IMR-90 (cell line): ENCODE data around the gene AANAT. TPM values are rescaled to one million over a fixed set of nuclear protein-coding genes. Genes with fewer than 3 reads are reported as not detected.
A peak's percentile ranks its signal among the peaks of the same experiment; 100 is the strongest.

Experiments used
- ATAC-seq: fragments of 200-7000 bp; cut with Tn5 transposase; 2 replicates; pipeline ENCODE4 v1.9.1; 2020; ENCODE audit warnings: low read depth, mild to moderate bottlenecking, moderate library complexity
- BruUV-seq: library from RNA; stranded (reverse); fragments of 400-500 nt; replicated peaks from 2 replicates; lab custom pipeline; 2021; lab: Mats Ljungman, UMichigan
- CTCF ChIA-PET: fragments of 300-600 bp; formaldehyde crosslinking; extraction: SDS; loops from one replicate; lab custom pipeline; 2021; ENCODE audit warnings: antibody characterized with exemption; lab: Yijun Ruan, JAX
- POLR2A ChIA-PET: fragments of 300-600 bp; sonication (Branson Sonifier 250); formaldehyde crosslinking; loops from one replicate; lab custom pipeline; 2022; ENCODE audit warnings: antibody characterized with exemption; ENCODE audit not compliant: unreplicated experiment; lab: Charles Lee
- DNase-seq: peaks from one replicate; pipeline ENCODE4 v3.0.0; 2013
- H2AFZ ChIP-seq: replicated peaks from 2 replicates; pipeline ENCODE3; 2013; ENCODE audit warnings: low read length, mild to moderate bottlenecking; ENCODE audit not compliant: poor library complexity
- H2AK5ac ChIP-seq: 2 replicates; pipeline ENCODE4 v1.6.1; 2013; ENCODE audit warnings: low read depth, low read length, inconsistent platforms
- H2AK9ac ChIP-seq: replicated peaks from 2 replicates; pipeline ENCODE3; 2013; ENCODE audit warnings: mild to moderate bottlenecking, low read depth, low read length, moderate library complexity; ENCODE audit not compliant: poor library complexity
- H2BK120ac ChIP-seq: 2 replicates; pipeline ENCODE4 v1.6.1; 2013; ENCODE audit warnings: low read depth, low read length, inconsistent platforms
- H2BK15ac ChIP-seq: 3 replicates; pipeline ENCODE4 v1.6.1; 2013; ENCODE audit warnings: low read depth, low read length, inconsistent platforms
- H2BK20ac ChIP-seq: 2 replicates; pipeline ENCODE4 v1.6.1; 2013; ENCODE audit warnings: low read depth, mild to moderate bottlenecking, inconsistent platforms, low read length, moderate library complexity
- H2BK5ac ChIP-seq: 2 replicates; pipeline ENCODE4 v1.6.1; 2013; ENCODE audit warnings: mild to moderate bottlenecking, low read depth, low read length, inconsistent platforms; ENCODE audit not compliant: poor library complexity, severe bottlenecking
- H3K14ac ChIP-seq: replicated peaks from 2 replicates; pipeline ENCODE4 v1.6.1; 2013; ENCODE audit warnings: low read depth, low read length, inconsistent platforms
- H3K18ac ChIP-seq: 2 replicates; pipeline ENCODE4 v1.6.1; 2013; ENCODE audit warnings: low read depth, low read length, control low read depth
- H3K23ac ChIP-seq: 2 replicates; pipeline ENCODE4 v1.6.1; 2013; ENCODE audit warnings: low read depth, low read length, inconsistent platforms
- H3K27ac ChIP-seq: 2 replicates; pipeline ENCODE4 v1.5.1; 2013; ENCODE audit warnings: mild to moderate bottlenecking, control low read depth, low read length; ENCODE audit not compliant: insufficient read depth
- H3K27me3 ChIP-seq: 2 replicates; pipeline ENCODE4 v1.6.1; 2013; ENCODE audit warnings: low read length; ENCODE audit not compliant: control insufficient read depth, insufficient read depth
- H3K36me3 ChIP-seq: 2 replicates; pipeline ENCODE4 v1.6.1; 2013; ENCODE audit warnings: low read length, mixed read lengths; ENCODE audit not compliant: control insufficient read depth, insufficient read depth
- H3K4ac ChIP-seq: 2 replicates; pipeline ENCODE4 v1.6.1; 2013; ENCODE audit warnings: low read depth, low read length, inconsistent platforms
- H3K4me1 ChIP-seq: 2 replicates; pipeline ENCODE4 v1.6.1; 2013; ENCODE audit warnings: low read length, mixed read lengths; ENCODE audit not compliant: control insufficient read depth, insufficient read depth
- H3K4me2 ChIP-seq: 2 replicates; pipeline ENCODE4 v1.6.1; 2013; ENCODE audit warnings: low read depth, mild to moderate bottlenecking, control low read depth, low read length, moderate library complexity
- H3K4me3 ChIP-seq: 2 replicates; pipeline ENCODE4 v1.5.1; 2013; ENCODE audit warnings: low read depth, mild to moderate bottlenecking, control low read depth, low read length, moderate library complexity; ENCODE audit not compliant: insufficient read depth
- H3K56ac ChIP-seq: 2 replicates; pipeline ENCODE4 v1.6.1; 2013; ENCODE audit warnings: low read length, inconsistent platforms; ENCODE audit not compliant: insufficient read depth; ENCODE audit errors: extremely low read depth
- H3K79me1 ChIP-seq, 2 experiments: 2 replicates each; pipeline ENCODE4 v1.6.1; 2013; ENCODE audit warnings: low read length in 2 of 2, inconsistent platforms in 1 of 2, low read depth in 1 of 2
- H3K9ac ChIP-seq: 2 replicates; pipeline ENCODE4 v1.6.1; 2013; ENCODE audit warnings: low read depth, low read length, control low read depth
- H3K9me1 ChIP-seq: 2 replicates; pipeline ENCODE4 v1.6.1; 2013; ENCODE audit warnings: low read length, inconsistent platforms; ENCODE audit not compliant: insufficient read depth
- H3K9me3 ChIP-seq: 2 replicates; pipeline ENCODE4 v1.6.1; 2013; ENCODE audit warnings: low read length; ENCODE audit not compliant: control insufficient read depth, insufficient read depth
- H4K20me1 ChIP-seq: 2 replicates; pipeline ENCODE4 v1.6.1; 2013; ENCODE audit warnings: low read length, inconsistent platforms; ENCODE audit not compliant: insufficient read depth
- H4K5ac ChIP-seq: 2 replicates; pipeline ENCODE4 v1.6.1; 2013; ENCODE audit warnings: mild to moderate bottlenecking, low read depth, low read length, control low read depth
- H4K8ac ChIP-seq, 2 experiments: 2 replicates each; pipeline ENCODE4 v1.6.1; 2013; ENCODE audit warnings: low read depth in 2 of 2, low read length in 2 of 2, control low read depth in 1 of 2, inconsistent platforms in 1 of 2
- H4K91ac ChIP-seq: 2 replicates; pipeline ENCODE4 v1.6.1; 2013; ENCODE audit warnings: low read depth, low read length, inconsistent platforms; ENCODE audit not compliant: insufficient read depth
- MAFK ChIP-seq: IDR thresholded peaks from 2 replicates; pipeline ENCODE4 v1.6.1; 2012; ENCODE audit warnings: low read depth, low read length, improper control_type of control experiment
- RFX5 ChIP-seq: IDR thresholded peaks from 2 replicates; pipeline ENCODE4 v1.8.0; 2012; ENCODE audit warnings: low read depth, mild to moderate bottlenecking, low read length, moderate library complexity
- SMC3 ChIP-seq: fragments of 150-350 bp; IDR thresholded peaks from 2 replicates; pipeline ENCODE4 v1.6.1; 2016; ENCODE audit warnings: low read depth, mild to moderate bottlenecking, antibody characterized with exemption, low read length, moderate library complexity
- WGBS, 2 experiments: methylation state at CpG; one replicate each; pipeline versions ENCODE4 v1.1.5 to v1.1.7; 2013; ENCODE audit warnings: missing lambda C conversion rate in 2 of 2; ENCODE audit not compliant: insufficient read length in 1 of 2; ENCODE audit errors: extremely low coverage in 2 of 2; 5-methylcytosine and 5-hydroxymethylcytosine counted together
- dilution Hi-C: fragments of 300-500 bp; cut with HindIII; formaldehyde crosslinking; loops from one replicate; pipeline ENCODE4 v1.14.3; 2018; ENCODE audit warnings: low sequenced_read_pairs; ENCODE audit not compliant: unreplicated experiment
- in situ Hi-C: fragments of 300-500 bp; cut with MboI; formaldehyde crosslinking; loops from 3 replicates; pipeline ENCODE4 v1.14.3; 2019; ENCODE audit warnings: low sequenced_read_pairs, inconsistent platforms, mixed read lengths
- intact Hi-C: fragments of 100-400 bp; cut with micrococcal nuclease; formaldehyde crosslinking; loops from 2 replicates; pipeline ENCODE4 v1.10.0; 2022
- polyA plus RNA-seq, 3 experiments: library from polyadenylated mRNA; depleted of rRNA; stranded (reverse); fragments of >200 nt; gene quantifications; 2 replicates each; pipeline ENCODE4 v1.2.3, GENCODE V29; 2012; ENCODE audit warnings: low replicate concordance in 1 of 3
- total RNA-seq: library from RNA; depleted of rRNA; stranded (reverse); fragments of >200 nt; gene quantifications from 2 replicates; pipeline ENCODE4 v1.2.3, GENCODE V29; 2012

Gene AANAT
- total and polyA plus RNA-seq, 2 of the 4 experiments (the other 2 are of a cell fraction) = 0.21 TPM; not detected in 1

DNA sequence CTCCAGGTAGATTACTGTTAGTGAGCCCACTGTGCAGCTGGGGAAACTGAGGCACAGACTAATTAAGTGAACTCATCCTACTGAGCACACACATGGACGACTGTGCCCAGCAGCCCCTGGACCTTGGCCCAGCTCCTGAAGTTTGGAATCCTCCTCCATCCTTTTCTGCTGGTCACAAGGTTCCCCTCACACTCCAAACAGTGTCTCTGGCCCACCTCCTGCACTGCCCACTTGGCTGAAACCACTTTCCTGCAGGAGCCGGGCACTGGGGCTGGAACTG lies 30.2 kb downstream of the AANAT start:
- H3K9me1 ChIP-seq = peaks cover 16% of the 10 kb centered on the region
- peak overlapping the region; percentile 58; the same call in 1 of the 2 replicates for H3K23ac ChIP-seq
- H4K5ac ChIP-seq = peak overlapping the region; percentile 98
- H3K79me1 ChIP-seq = peaks cover 4 to 34% of the 10 kb centered on the region in 2 experiments; a peak in 3 of 4 replicates
- in situ Hi-C loops (no loop called here), intact Hi-C loops (no loop called here), dilution Hi-C loops (no loop called here)
- H2AFZ ChIP-seq = peak overlapping the region; percentile 94
- H3K4me3 ChIP-seq = no peak overlapping the region
- DNase-seq (no peak), ATAC-seq (no peak)
- peak overlapping the region; percentile 70 for H3K27ac ChIP-seq
- peak overlapping the region; percentile 77 to 99 for H4K8ac ChIP-seq
- peak overlapping the region; percentile 91 for H3K14ac ChIP-seq
- peak overlapping the region; percentile 77 for H2BK5ac ChIP-seq
- no TSS peak for BruUV-seq
- peak overlapping the region; percentile 84 for H2BK20ac ChIP-seq
- H2BK120ac ChIP-seq = peak overlapping the region; percentile 79
- H3K56ac ChIP-seq = peak overlapping the region; percentile 51; the same call in 1 of the 2 replicates
- peak overlapping the region; percentile 65 for H2AK9ac ChIP-seq
- TF ChIP-seq MAFK (no peak), SMC3 (no peak), RFX5 (no peak)
- peak overlapping the region; percentile 87; the same call in 2 of the 3 replicates for H2BK15ac ChIP-seq
- no peaks in the 10 kb centered on the region for H3K36me3 ChIP-seq
- peak overlapping the region; percentile 79; the same call in 1 of the 2 replicates for H4K91ac ChIP-seq
- peak overlapping the region; percentile 67 for H2AK5ac ChIP-seq
- H3K27me3 ChIP-seq = no peaks in the 10 kb centered on the region
- ChIA-PET POLR2A (no interaction called here), CTCF (no interaction called here)
- peak overlapping the region; percentile 69; the same call in 1 of the 2 replicates for H3K4me2 ChIP-seq
- H4K20me1 ChIP-seq = no peaks in the 10 kb centered on the region
- no peaks in the 10 kb centered on the region for H3K9me3 ChIP-seq
- peak overlapping the region; percentile 76 for H3K4ac ChIP-seq
- peaks cover 39% of the 10 kb centered on the region for H3K4me1 ChIP-seq
- H3K18ac ChIP-seq = peak overlapping the region; percentile 92
- WGBS, 2 experiments = no CpG with 5 or more reads among the region's 2 CpGs
- peak overlapping the region; percentile 36 for H3K9ac ChIP-seq
